Erythroblast (primary cell): Measurements from ENCODE around the gene ADAT3.
"Not testable (repeated sequence)": the region's sequence is repeated elsewhere in the genome, so short reads cannot be mapped to it uniquely, and the experiment has no call there.

Experiments used
- DNase-seq, 2 experiments: peaks; one replicate each; lab custom pipeline; 2025; lab: John Stamatoyannopoulos, UW
- GATA1 ChIP-seq: IDR thresholded peaks from 2 replicates; pipeline ENCODE4 v1.6.1; 2011; ENCODE audit warnings: low read depth, mild to moderate bottlenecking, control low read depth, low read length, moderate library complexity
- POLR2A ChIP-seq: IDR thresholded peaks from 2 replicates; pipeline ENCODE4 v1.6.1; 2011; ENCODE audit warnings: mild to moderate bottlenecking, low read length

Gene ADAT3

GRCh38 chr19:1873524-1874473 lies 31.4 kb upstream of the ADAT3 start:
- no peak for TF ChIP-seq POLR2A
- no peak for TF ChIP-seq GATA1
- no peak for DNase-seq

DNA sequence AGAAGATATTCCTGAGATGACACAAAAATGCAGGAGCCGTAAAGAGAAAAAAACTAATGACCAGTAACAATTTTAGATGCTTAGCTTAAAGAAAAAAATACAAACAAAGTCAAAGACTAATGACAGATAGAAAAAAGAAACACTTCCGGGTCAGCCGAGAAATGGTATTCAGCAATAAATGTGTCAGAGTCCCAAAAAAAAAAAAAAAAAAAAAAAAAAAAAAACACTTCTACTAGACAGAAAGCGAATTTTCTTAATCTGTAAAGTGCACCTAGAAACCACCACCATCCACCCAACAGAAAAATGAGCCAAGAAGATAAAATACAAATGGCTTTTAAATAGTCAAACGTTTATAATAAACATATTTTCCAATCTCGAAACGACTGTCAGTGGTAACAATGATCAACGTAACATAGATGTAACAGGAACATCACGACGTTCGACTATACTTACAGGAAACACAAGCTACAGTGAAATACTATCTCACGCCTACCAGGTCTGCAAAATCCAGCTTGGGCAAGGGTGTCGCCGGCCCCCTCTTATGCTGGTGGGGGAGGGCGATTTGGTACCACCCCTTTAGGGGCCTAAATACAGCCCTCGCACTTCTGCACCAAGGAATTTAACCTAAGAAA lies 30.5 kb upstream of the ADAT3 start:
- peak; percentile 76 to 78 for DNase-seq
- TF ChIP-seq GATA1, result no peak
- TF ChIP-seq POLR2A, result no peak

GRCh38 chr19:1875265-1875645 lies 29.9 kb upstream of the ADAT3 start:
- DNase-seq, result not testable (repeated sequence)

DNA sequence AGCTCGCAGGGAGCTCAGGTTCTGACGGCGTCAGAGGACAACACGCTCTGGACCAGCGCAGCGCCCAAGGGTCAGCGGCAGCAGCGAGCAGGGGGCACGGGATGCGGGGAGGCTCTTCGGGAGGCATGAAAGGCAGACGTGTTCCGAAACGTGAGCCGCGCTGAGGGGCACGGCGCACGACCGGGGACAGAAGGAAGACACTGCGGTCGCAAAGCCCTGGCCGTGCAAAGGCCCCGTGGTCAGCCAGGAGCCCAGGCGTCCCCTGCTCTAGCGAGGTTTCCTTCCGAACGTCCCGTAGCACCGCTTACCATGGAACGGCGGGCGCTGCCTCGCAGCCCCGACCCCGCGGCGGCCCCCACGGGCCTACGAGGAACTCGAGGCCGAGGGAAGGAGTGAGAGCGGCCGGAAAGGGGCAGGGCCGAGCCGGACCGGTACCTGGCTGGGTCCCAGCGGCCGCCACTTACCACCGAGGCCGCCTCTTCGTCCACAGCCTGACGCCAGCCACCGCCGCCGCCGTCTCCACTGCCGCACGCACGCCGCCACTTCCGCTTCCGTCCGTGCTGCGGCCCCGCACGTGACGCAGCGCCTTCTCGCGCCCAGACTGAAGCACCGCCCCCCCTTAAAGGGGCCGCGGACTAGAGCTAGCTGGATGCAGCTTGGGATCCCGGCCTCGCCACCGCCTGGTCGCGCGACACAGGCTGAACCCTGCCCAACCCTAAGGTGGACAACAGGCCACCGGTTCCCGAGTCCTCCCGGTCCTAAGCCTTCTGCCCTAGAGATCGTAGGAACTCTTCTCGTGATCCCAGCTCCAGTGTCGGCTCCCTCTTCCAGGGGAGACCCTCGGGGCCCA lies 29.3 kb upstream of the ADAT3 start:
- TF ChIP-seq POLR2A (peak; percentile 93), GATA1 (no peak)
- peak; percentile 94 to 95 for DNase-seq

DNA sequence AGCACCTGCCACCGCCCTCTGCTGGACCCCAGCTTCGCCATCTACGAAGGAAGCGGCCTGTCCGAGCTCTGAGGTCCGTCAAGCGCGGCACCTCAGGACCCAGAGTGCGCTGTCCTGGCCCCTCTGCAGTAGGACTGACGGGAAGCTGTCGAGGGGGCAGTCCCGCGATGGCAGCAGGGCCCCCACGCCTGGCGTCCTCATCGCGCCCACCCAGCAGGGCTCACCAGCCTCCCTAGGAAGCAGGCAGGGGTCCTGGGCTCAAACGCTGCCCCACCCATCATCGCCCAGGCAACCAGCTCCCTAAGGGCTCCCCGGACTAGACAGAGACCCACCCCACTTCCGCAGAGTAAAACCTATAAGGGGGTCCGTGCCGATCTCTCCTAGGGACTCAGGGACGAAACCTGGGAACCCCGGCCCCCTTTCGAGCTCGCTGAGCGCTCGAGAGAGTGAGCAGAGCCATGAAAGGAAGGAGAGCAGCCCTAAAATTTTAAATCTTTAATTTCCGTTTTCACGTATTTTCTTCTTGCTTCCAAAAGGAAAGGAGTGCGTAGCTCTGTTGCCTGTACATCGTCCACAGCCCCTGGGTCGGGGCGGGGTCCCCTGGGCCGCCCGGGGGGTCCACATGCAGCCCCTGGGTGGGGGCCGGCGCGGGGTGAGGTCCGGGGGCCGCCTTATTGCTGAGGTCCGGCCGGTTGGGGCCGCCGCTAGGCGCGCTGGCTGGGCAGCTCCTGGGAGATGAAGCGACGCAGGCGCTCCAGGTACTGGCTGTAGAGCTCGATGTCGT lies 28.5 kb upstream of the ADAT3 start:
- not testable (repeated sequence) for DNase-seq

GRCh38 chr19:1877280-1877660 lies 27.9 kb upstream of the ADAT3 start:
- not testable (repeated sequence) for DNase-seq

DNA sequence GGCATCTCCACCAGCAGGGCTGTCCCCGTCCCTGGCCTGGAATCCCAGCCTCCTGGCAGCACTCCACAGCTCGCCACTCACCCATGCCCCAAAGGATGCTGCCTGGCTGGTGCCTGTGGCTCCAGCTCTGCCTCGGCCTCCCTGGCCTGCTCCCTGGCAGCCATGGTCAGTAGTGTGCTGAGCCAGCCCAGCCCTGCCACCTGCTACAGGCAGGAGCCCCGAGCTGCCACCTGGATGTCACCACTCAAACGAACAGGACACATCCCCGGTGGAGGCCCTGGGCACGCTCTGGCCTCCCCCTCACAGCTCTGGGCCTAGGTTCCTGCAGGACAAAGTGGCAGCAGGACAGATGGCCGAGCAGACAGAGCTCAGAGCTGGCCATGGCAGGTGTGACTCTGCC lies 26.6 kb upstream of the ADAT3 start:
- DNase-seq, result not testable (repeated sequence)

DNA sequence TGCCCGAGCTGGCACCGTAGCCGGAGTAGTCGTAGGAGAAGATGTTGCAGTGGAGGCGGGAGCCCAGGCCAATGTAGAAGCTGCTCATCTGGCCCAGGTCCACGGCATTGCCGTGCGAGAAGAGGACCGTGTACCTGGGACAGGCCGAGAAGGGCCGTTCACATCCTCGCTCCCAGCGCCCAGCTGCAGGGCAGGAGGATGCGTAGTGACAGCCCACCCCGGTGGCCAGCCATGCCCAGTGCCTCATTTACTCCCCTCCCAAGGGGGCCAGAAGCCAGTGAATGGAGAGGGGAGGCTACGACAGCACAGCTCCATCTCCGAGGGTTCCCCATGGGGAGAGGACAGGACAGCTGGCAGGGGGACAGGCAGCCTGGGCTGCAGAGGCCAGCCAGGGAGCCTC lies 25.2 kb upstream of the ADAT3 start:
- not testable (repeated sequence) for DNase-seq

GRCh38 chr19:1880611-1881392 lies 24.4 kb upstream of the ADAT3 start:
- TF ChIP-seq GATA1 (no peak), POLR2A (no peak)
- DNase-seq, result no peak

- not testable (repeated sequence) for DNase-seq
Observed at GRCh38 chr19:1881393-1882088, 23.7 kb upstream of the ADAT3 start.

DNA sequence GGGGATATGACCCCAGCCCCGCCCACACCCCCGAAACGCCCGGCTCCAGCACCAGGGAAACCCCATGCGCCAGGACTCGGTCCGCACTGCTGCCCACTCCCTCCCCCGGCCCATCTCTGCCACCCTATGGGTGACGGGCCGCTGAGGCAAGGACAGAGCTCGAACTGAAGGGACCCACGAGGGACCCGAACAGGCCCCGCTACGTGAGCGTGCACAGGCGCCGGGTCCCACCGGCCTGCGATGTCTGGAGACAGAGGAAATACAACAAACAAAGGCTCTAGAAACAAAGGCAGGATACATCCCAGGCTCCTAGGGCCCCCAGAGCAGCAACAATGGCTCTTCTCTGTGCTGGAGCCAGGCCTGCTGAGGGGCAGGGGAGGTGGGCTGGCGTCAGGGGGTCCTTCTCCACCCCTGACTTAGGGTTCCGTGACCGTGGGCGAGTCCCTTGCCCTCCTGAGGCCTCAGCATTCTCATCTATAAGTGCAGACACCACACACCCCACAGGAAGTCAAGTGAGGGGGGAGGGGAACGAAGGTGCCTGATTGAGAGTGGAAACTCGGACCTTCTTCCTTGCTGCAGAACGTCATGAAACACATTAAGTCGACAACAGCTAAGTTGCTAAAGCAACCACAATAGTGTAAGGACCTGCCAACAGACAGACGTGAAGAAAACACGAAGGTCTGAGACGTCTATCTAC lies 23.0 kb upstream of the ADAT3 start:
- TF ChIP-seq GATA1, result no peak
- TF ChIP-seq POLR2A, result no peak
- DNase-seq, result no peak
